Right ventricle myocardium inferior (tissue), 1 donor: ENCODE results near the gene CELSR1. TPM values are rescaled to one million over a fixed set of nuclear protein-coding genes. Genes with fewer than 3 reads are reported as not detected.

Experiments
- ATAC-seq: fragments of 200-7000 bp; cut with Tn5 transposase; one replicate; pipeline ENCODE4 v1.9.1; 2020; ENCODE audit warnings: mild to moderate bottlenecking, moderate library complexity
- DNase-seq: peaks from one replicate; pipeline ENCODE4 v3.0.0; 2021; ENCODE audit errors: missing footprints
- intact Hi-C: fragments of 100-400 bp; cut with DNase I; formaldehyde crosslinking; loops from one replicate; pipeline ENCODE4 v1.11.0; 2022
- total RNA-seq: library from RNA; stranded (reverse); fragmentation: NEBNext Ultra II Directional; extraction: Animal tissue kit (Norgen Biotek cat#: 25700); gene quantifications from one replicate; pipeline ENCODE4 v1.2.1, GENCODE V29; 2021
- donor health status: DM: no; HTN: yes; CAD: no; lungs with severe emphysema.

CELSR1 gene
- total RNA-seq, 1 donor from 2014 or later, result 8.4 TPM

GRCh38 chr22:46561435-46561905 is 24.1 kb upstream of the CELSR1 start:
- no peak for ATAC-seq
- intact Hi-C loops, result loop anchor here (5.0 kb wide), 2 partner anchors 126 to 176 kb away; partner anchors contain the start of gene CERK
- peak; percentile 31 for DNase-seq

- intact Hi-C loops, result loop anchor here (5.0 kb wide), 2 partner anchors 127 to 177 kb away; partner anchors contain the start of gene CERK
- ATAC-seq (no peak), DNase-seq (peak; percentile 30)
Measured at GRCh38 chr22:46560696-46561295, 23.4 kb upstream of the CELSR1 start.

- intact Hi-C loops, result no loop called here
- ATAC-seq, result peak; percentile 74
- DNase-seq, result peak; percentile 68
Measured at GRCh38 chr22:46557736-46558480, 20.5 kb upstream of the CELSR1 start.

- ATAC-seq, result no peak
- intact Hi-C loops, result no loop called here
- no peak for DNase-seq
Measured at GRCh38 chr22:46556775-46557174, 19.4 kb upstream of the CELSR1 start.

- intact Hi-C loops, result no loop called here
- DNase-seq, result no peak
Measured at GRCh38 chr22:46553189-46553588, 15.8 kb upstream of the CELSR1 start.

GRCh38 chr22:46551996-46552395 is 14.6 kb upstream of the CELSR1 start:
- intact Hi-C loops, result no loop called here
- DNase-seq (no peak), ATAC-seq (no peak)

More at GRCh38 chr22:46553189-46553588, 15.8 kb upstream of the CELSR1 start:
- no peak for ATAC-seq

- DNase-seq (no peak), ATAC-seq (no peak)
- intact Hi-C loops, result no loop called here
Measured at GRCh38 chr22:46551321-46551720, 13.9 kb upstream of the CELSR1 start.

- no peak for ATAC-seq
- no peak for DNase-seq
- intact Hi-C loops, result loop anchor here (5.0 kb wide), 1 partner anchor 187 kb away; the partner anchor contains the start of gene CERK
Measured at GRCh38 chr22:46549971-46550641, 12.7 kb upstream of the CELSR1 start.

GRCh38 chr22:46549563-46549840 is 12.1 kb upstream of the CELSR1 start:
- DNase-seq, result no peak
- intact Hi-C loops, result loop anchor here (5.0 kb wide), 1 partner anchor 188 kb away; the partner anchor contains the start of gene CERK
- no peak for ATAC-seq

GRCh38 chr22:46547883-46548244 is 10.4 kb upstream of the CELSR1 start:
- peak; percentile 70 for ATAC-seq
- peak; percentile 81 for DNase-seq
- intact Hi-C loops, result loop anchor here (5.0 kb wide), 1 partner anchor 189 kb away; the partner anchor contains the start of gene CERK

- ATAC-seq (peak; percentile 50), DNase-seq (peak; percentile 42)
- intact Hi-C loops, result loop anchor here (5.0 kb wide), 1 partner anchor 190 kb away; the partner anchor contains the start of gene CERK
Measured at GRCh38 chr22:46547179-46547882, 9.9 kb upstream of the CELSR1 start.

- intact Hi-C loops, result loop anchor here (5.0 kb wide), 1 partner anchor 191 kb away; the partner anchor contains the start of gene CERK
- DNase-seq, result peak; percentile 86
- peak; percentile 79 for ATAC-seq
Measured at GRCh38 chr22:46546466-46547178, 9.2 kb upstream of the CELSR1 start.

GRCh38 chr22:46545086-46545792 is 7.8 kb upstream of the CELSR1 start:
- no peak for ATAC-seq
- intact Hi-C loops, result loop anchor here (5.0 kb wide), 1 partner anchor 192 kb away; the partner anchor contains the start of gene CERK
- DNase-seq, result peak; percentile 52

- DNase-seq (no peak), ATAC-seq (peak; percentile 76)
- intact Hi-C loops, result loop anchor here (2.0 to 5.0 kb wide), 2 partner anchors 175 to 420 kb away; no protein-coding TSS in a partner anchor
Measured at GRCh38 chr22:46542011-46542985, 4.9 kb upstream of the CELSR1 start.

- intact Hi-C loops, result loop anchor here (5.0 kb wide), 1 partner anchor 419 kb away; no protein-coding TSS in a partner anchor
- ATAC-seq, result no peak
Measured at GRCh38 chr22:46541536-46541935, 4.1 kb upstream of the CELSR1 start.

GRCh38 chr22:46540874-46541273 is 3.5 kb upstream of the CELSR1 start:
- DNase-seq (no peak), ATAC-seq (no peak)
- intact Hi-C loops, result loop anchor here (5.0 kb wide), 1 partner anchor 419 kb away; no protein-coding TSS in a partner anchor

More at GRCh38 chr22:46541536-46541935, 4.1 kb upstream of the CELSR1 start:
- DNase-seq, result no peak
